DND-41 (cell line): Measurements from ENCODE around the gene ZNRF4.

Experiments used
- CTCF ChIP-seq: IDR thresholded peaks from 2 replicates; pipeline ENCODE4 v1.5.1; 2012; ENCODE audit warnings: borderline replicate concordance, low read length, moderate library complexity, mild to moderate bottlenecking; ENCODE audit not compliant: poor library complexity, severe bottlenecking; ENCODE audit errors: extremely low read depth
- EZH2 ChIP-seq: IDR thresholded peaks from 3 replicates; pipeline ENCODE4 v1.6.1; 2012; ENCODE audit warnings: borderline replicate concordance, low read depth, mild to moderate bottlenecking, moderate library complexity, low read length, inconsistent platforms; ENCODE audit not compliant: severe bottlenecking

- TF ChIP-seq CTCF, result no peak
- TF ChIP-seq EZH2, result no peak
Observed at GRCh38 chr19:5498830-5499550, 43.8 kb downstream of the ZNRF4 start.
